ENCODE data around the gene ARVCF. TPM values are rescaled to one million over a fixed set of nuclear protein-coding genes. Genes with fewer than 3 reads are reported as not detected.

The ARVCF gene
- total RNA-seq, 1 experiment from 2014 or later = 4.3 TPM

GRCh38 chr22:20028855-20029549 is 12.4 kb upstream of the ARVCF start:
- peaks cover 61% of the 10 kb centered on the region for H3K79me2 ChIP-seq (ENCODE audit: low read length)
- peak overlapping the region; percentile 34 for H3K9ac ChIP-seq (ENCODE audit: low read length)

GRCh38 chr22:20027966-20028854 is 11.6 kb upstream of the ARVCF start:
- Histone ChIP-seq H3K9me2 (replicated peaks; ENCODE audit: insufficient read depth, low read length) (no peaks in the 10 kb centered on the region), H3K4me1 (ENCODE audit: low read length) (peaks cover 56% of the 10 kb centered on the region), H3K9me3 (ENCODE audit: low read length) (no peaks in the 10 kb centered on the region), H3K27ac (ENCODE audit: low read length) (peak overlapping the region; percentile 71), H4K20me1 (ENCODE audit: insufficient read depth, low read depth, low read length) (0 out of 2 replicates have a peak, but pooled peaks cover 3% of the 10 kb centered on the region), H2AFZ (ENCODE audit: low read length) (no peak overlapping the region), H3K4me3 (ENCODE audit: low read length) (no peak overlapping the region), H3K9ac (ENCODE audit: low read length) (peak overlapping the region; percentile 34), H3K36me3 (ENCODE audit: insufficient read depth, low read length) (no peaks in the 10 kb centered on the region), H3K79me2 (ENCODE audit: low read length) (peaks cover 69% of the 10 kb centered on the region), H3K27me3 (ENCODE audit: low read length) (no peaks in the 10 kb centered on the region), H3K4me2 (ENCODE audit: low read depth, low read length, poor library complexity, severe bottlenecking) (peak overlapping the region; percentile 9)
- DNase-seq = peak; percentile 73

More at GRCh38 chr22:20028855-20029549, 12.4 kb upstream of the ARVCF start:
- Histone ChIP-seq H3K36me3 (ENCODE audit: insufficient read depth, low read length) (no peaks in the 10 kb centered on the region), H3K4me3 (ENCODE audit: low read length) (no peak overlapping the region), H3K4me2 (ENCODE audit: low read depth, low read length, poor library complexity, severe bottlenecking) (peak overlapping the region; percentile 9), H3K9me3 (ENCODE audit: low read length) (no peaks in the 10 kb centered on the region), H3K27me3 (ENCODE audit: low read length) (no peaks in the 10 kb centered on the region), H3K27ac (ENCODE audit: low read length) (peak overlapping the region; percentile 71), H2AFZ (ENCODE audit: low read length) (no peak overlapping the region), H3K9me2 (replicated peaks; ENCODE audit: insufficient read depth, low read length) (no peaks in the 10 kb centered on the region), H3K4me1 (ENCODE audit: low read length) (peaks cover 62% of the 10 kb centered on the region), H4K20me1 (ENCODE audit: insufficient read depth, low read depth, low read length) (0 out of 2 replicates have a peak, but pooled peaks cover 3% of the 10 kb centered on the region)
- no peak for DNase-seq

GRCh38 chr22:20026996-20027601 is 10.5 kb upstream of the ARVCF start:
- DNase-seq = no peak
- Histone ChIP-seq H3K4me2 (ENCODE audit: low read depth, low read length, poor library complexity, severe bottlenecking) (no peak overlapping the region), H4K20me1 (ENCODE audit: insufficient read depth, low read depth, low read length) (0 out of 2 replicates have a peak, but pooled peaks cover 3% of the 10 kb centered on the region), H3K27ac (ENCODE audit: low read length) (no peak overlapping the region; the same call in 1 of the 2 replicates), H3K9me3 (ENCODE audit: low read length) (no peaks in the 10 kb centered on the region), H3K9me2 (replicated peaks; ENCODE audit: insufficient read depth, low read length) (no peaks in the 10 kb centered on the region), H3K36me3 (ENCODE audit: insufficient read depth, low read length) (no peaks in the 10 kb centered on the region), H3K9ac (ENCODE audit: low read length) (no peak overlapping the region), H3K27me3 (ENCODE audit: low read length) (no peaks in the 10 kb centered on the region), H3K4me3 (ENCODE audit: low read length) (no peak overlapping the region), H3K4me1 (ENCODE audit: low read length) (peaks cover 56% of the 10 kb centered on the region), H2AFZ (ENCODE audit: low read length) (no peak overlapping the region), H3K79me2 (ENCODE audit: low read length) (peaks cover 72% of the 10 kb centered on the region)

DNA sequence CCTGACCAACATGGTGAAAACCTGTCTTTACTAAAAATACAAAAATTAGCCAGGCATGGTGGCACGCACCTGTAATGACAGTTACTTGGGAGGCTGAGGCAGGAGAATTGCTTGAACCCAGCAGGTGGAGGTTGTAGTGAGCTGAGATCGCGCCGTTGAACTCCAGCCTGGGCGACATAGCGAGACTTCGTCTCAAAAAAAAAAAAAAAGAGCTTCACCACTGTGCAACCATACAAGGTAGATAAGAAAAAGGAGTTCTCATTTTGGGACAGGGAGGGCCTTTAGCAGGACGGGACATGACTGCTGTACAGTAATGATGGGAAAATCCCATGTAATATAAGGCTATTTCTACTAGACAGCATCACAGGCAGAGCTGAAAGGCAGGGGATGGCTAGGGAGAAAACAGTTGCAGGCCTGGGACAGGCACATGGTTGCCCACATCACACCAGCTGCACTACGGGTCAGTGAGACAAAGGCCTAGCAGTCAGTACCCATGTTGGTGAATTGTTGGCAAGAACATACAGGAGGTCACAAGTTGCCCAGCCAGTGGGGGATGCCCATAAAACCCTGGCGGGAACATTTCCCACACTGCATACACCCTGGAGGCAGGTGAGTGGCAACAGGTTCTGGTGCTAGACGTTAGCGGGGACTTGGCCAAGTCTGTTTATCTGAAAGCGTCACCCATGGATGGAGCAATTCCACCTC is 9.7 kb upstream of the ARVCF start:
- no peaks in the 10 kb centered on the region for H3K9me2 ChIP-seq (replicated peaks; ENCODE audit: insufficient read depth, low read length)
- DNase-seq = no peak
- H3K9ac ChIP-seq (ENCODE audit: low read length) = peak overlapping the region; percentile 15; the same call in 1 of the 2 replicates
- H2AFZ ChIP-seq (ENCODE audit: low read length) = no peak overlapping the region
- H3K4me2 ChIP-seq (ENCODE audit: low read depth, low read length, poor library complexity, severe bottlenecking) = no peak overlapping the region
- 0 out of 2 replicates have a peak, but pooled peaks cover 3% of the 10 kb centered on the region for H4K20me1 ChIP-seq (ENCODE audit: insufficient read depth, low read depth, low read length)
- peaks cover 53% of the 10 kb centered on the region for H3K4me1 ChIP-seq (ENCODE audit: low read length)
- no peaks in the 10 kb centered on the region for H3K36me3 ChIP-seq (ENCODE audit: insufficient read depth, low read length)
- H3K79me2 ChIP-seq (ENCODE audit: low read length) = peaks cover 74% of the 10 kb centered on the region
- H3K27me3 ChIP-seq (ENCODE audit: low read length) = no peaks in the 10 kb centered on the region
- H3K27ac ChIP-seq (ENCODE audit: low read length) = no peak overlapping the region
- H3K9me3 ChIP-seq (ENCODE audit: low read length) = no peaks in the 10 kb centered on the region
- H3K4me3 ChIP-seq (ENCODE audit: low read length) = no peak overlapping the region

GRCh38 chr22:20025401-20026203 is 9.0 kb upstream of the ARVCF start:
- DNase-seq = no peak
- Histone ChIP-seq H3K4me2 (ENCODE audit: low read depth, low read length, poor library complexity, severe bottlenecking) (no peak overlapping the region), H3K9ac (ENCODE audit: low read length) (no peak overlapping the region), H3K9me3 (ENCODE audit: low read length) (no peaks in the 10 kb centered on the region), H3K36me3 (ENCODE audit: insufficient read depth, low read length) (no peaks in the 10 kb centered on the region), H2AFZ (ENCODE audit: low read length) (no peak overlapping the region), H3K4me1 (ENCODE audit: low read length) (peaks cover 49% of the 10 kb centered on the region), H4K20me1 (ENCODE audit: insufficient read depth, low read depth, low read length) (0 out of 2 replicates have a peak, but pooled peaks cover 3% of the 10 kb centered on the region), H3K9me2 (replicated peaks; ENCODE audit: insufficient read depth, low read length) (no peaks in the 10 kb centered on the region), H3K79me2 (ENCODE audit: low read length) (peaks cover 77% of the 10 kb centered on the region), H3K27ac (ENCODE audit: low read length) (no peak overlapping the region), H3K27me3 (ENCODE audit: low read length) (no peaks in the 10 kb centered on the region), H3K4me3 (ENCODE audit: low read length) (no peak overlapping the region)

DNA sequence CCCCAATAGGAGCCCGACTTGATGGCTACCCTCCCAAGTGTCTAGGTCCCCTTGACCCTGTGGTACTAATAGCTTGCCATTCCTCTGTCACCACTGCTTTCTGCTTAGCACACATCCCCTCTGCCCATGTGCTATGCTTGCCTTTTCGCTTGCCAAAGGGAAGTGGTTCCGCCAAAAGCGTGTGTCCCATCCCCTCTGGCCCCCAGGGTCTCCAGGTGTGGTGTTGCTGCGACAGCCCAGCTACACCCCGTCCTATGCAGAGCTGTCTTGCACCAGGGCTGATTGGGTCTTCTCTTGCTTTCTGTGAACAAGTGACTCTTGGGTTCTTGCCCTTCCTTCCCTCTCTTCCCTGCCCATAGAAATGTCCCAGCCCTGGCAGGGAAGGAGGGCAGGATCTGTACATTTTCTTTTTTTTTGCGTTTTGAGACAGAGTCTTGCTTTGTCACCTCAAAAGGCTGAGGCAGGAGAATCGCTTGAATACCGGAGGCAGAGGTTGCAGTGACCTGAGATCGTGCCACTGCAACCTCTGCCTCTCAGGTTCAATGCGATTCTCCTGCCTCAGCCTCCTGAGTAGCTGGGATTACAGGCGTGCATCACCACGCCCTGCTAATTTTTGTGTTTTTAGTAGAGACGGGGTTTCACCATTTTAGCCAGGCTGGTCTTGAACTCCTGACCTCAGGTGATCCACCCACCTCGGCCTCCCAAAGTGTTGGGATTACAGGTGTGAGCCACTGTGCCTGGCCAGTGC is 8.2 kb upstream of the ARVCF start:
- peaks cover 75% of the 10 kb centered on the region for H3K79me2 ChIP-seq (ENCODE audit: low read length)
- no peaks in the 10 kb centered on the region for H3K27me3 ChIP-seq (ENCODE audit: low read length)
- no peak for DNase-seq
- no peaks in the 10 kb centered on the region for H3K9me3 ChIP-seq (ENCODE audit: low read length)
- H2AFZ ChIP-seq (ENCODE audit: low read length) = no peak overlapping the region
- 0 out of 2 replicates have a peak, but pooled peaks cover 3% of the 10 kb centered on the region for H4K20me1 ChIP-seq (ENCODE audit: insufficient read depth, low read depth, low read length)
- no peaks in the 10 kb centered on the region for H3K36me3 ChIP-seq (ENCODE audit: insufficient read depth, low read length)
- H3K9me2 ChIP-seq (replicated peaks; ENCODE audit: insufficient read depth, low read length) = no peaks in the 10 kb centered on the region
- H3K9ac ChIP-seq (ENCODE audit: low read length) = no peak overlapping the region
- peaks cover 55% of the 10 kb centered on the region for H3K4me1 ChIP-seq (ENCODE audit: low read length)
- H3K27ac ChIP-seq (ENCODE audit: low read length) = no peak overlapping the region
- H3K4me3 ChIP-seq (ENCODE audit: low read length) = no peak overlapping the region
- no peak overlapping the region for H3K4me2 ChIP-seq (ENCODE audit: low read depth, low read length, poor library complexity, severe bottlenecking)

- 0 out of 2 replicates have a peak, but pooled peaks cover 3% of the 10 kb centered on the region for H4K20me1 ChIP-seq (ENCODE audit: insufficient read depth, low read depth, low read length)
- no peak overlapping the region for H3K4me2 ChIP-seq (ENCODE audit: low read depth, low read length, poor library complexity, severe bottlenecking)
- DNase-seq = no peak
- no peak overlapping the region for H2AFZ ChIP-seq (ENCODE audit: low read length)
- peaks cover 49% of the 10 kb centered on the region for H3K4me1 ChIP-seq (ENCODE audit: low read length)
- no peak overlapping the region for H3K9ac ChIP-seq (ENCODE audit: low read length)
- peaks cover 69% of the 10 kb centered on the region for H3K79me2 ChIP-seq (ENCODE audit: low read length)
- no peaks in the 10 kb centered on the region for H3K9me3 ChIP-seq (ENCODE audit: low read length)
- no peaks in the 10 kb centered on the region for H3K36me3 ChIP-seq (ENCODE audit: insufficient read depth, low read length)
- no peaks in the 10 kb centered on the region for H3K9me2 ChIP-seq (replicated peaks; ENCODE audit: insufficient read depth, low read length)
- no peak overlapping the region for H3K4me3 ChIP-seq (ENCODE audit: low read length)
- no peak overlapping the region for H3K27ac ChIP-seq (ENCODE audit: low read length)
- H3K27me3 ChIP-seq (ENCODE audit: low read length) = no peaks in the 10 kb centered on the region
These were observed 7.6 kb upstream of the ARVCF start for GRCh38 chr22:20024225-20024624.
